CD4-positive, alpha-beta T cell treated with Interleukin-4 for 1 hour (primary cell): ENCODE data around the gene CSF3.

Experiments used
- DNase-seq, 2 donors: peaks; one replicate each; pipeline ENCODE4 v3.0.0-alpha.2; 2020 to 2022

Gene CSF3

GRCh38 chr17:40025991-40026815, 11.0 kb downstream of the CSF3 start:
- DNase-seq = peak; percentile 26 to 47

- DNase-seq = peak; percentile 74 to 76
Measured at GRCh38 chr17:40026816-40027613, 11.8 kb downstream of the CSF3 start.

DNA sequence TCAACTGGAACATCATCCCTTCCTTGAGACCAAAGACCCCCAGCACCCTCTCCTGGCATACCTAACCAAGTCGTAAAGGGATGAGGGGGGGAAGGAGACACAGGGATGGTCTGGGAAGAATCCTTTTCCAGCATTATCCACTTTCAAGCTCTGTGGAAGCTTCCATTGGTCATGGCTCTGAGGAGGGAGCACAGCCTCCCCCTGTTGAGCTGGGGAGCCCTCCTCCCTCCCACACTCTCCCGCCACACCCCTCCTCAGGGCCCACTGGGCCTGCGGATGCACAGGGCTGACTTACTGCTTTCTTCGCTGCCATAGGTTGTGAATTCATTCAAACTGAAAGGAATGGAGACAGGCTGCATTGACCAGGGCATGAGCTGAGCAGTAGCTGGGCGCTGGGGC, 12.4 kb downstream of the CSF3 start:
- DNase-seq = no peak

DNA sequence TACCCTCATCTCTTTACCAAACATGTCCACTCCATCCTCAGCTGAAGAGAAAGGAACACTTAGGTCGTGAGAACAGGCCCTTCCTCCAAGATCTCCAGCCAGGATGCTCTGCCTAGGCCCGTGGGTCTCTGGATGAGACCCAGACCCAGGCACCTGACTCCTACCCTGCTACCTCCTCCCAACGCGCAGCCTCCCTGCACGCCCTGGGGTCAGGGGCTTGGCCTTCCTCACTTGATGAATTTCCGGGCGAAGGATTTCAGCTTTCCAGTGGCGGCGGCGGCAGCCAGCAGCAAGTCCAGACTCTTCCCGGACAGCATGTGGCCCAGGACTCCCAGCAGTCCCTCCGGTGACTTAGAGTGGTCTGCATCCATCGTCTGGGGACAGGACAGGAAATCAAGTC, 13.4 kb downstream of the CSF3 start:
- DNase-seq = no peak

- no peak for DNase-seq
Measured at GRCh38 chr17:40031706-40032105, 16.5 kb downstream of the CSF3 start.

DNA sequence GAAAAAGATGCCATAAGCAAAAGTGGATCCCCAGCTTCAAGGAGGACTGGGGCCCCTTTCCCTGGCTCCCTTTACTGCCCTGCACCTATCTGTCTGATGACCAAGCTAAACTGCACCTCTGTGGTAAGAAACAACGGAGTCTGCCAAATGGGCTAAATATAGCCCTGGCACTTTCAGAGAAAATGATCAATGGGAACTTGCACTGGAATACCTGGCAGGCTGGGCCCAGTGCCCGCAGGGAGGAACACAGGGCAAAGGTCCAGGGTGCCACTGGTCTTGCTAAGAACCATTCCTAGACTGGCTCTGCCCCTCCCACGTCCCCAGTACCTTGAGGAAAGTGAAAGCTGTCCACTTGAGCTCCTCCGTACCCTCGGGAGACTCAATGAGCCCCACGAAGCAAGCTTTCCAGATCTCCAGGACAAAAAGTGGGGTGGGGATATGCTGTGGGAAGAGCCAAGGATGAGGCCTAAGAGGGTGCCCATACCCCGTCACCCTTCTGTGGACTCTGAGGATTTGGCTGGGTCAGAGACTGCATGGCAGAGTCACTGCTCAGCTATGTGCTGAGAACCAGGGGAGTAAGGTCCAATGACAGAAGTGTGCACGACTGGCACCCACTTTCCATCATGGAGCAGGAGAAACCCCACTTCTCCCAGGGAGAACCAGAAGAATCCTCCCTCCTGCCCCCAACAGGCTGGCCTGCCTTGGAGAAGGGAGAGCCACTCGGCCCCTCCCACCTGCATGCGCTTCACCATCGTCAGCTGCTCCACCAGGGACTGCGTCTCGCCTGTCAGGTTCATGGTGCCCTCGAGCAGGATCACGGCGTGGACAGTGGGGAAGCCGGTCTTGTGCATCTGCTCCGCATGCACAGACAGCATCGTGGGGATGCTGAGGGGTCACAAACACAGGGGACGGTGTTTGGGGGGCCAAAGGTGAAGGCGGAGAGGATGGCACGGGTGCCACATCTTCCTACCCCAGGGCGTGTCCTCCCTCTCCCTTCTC, 17.4 kb downstream of the CSF3 start:
- DNase-seq = no peak

GRCh38 chr17:40033339-40033738, 18.1 kb downstream of the CSF3 start:
- no peak for DNase-seq

DNA sequence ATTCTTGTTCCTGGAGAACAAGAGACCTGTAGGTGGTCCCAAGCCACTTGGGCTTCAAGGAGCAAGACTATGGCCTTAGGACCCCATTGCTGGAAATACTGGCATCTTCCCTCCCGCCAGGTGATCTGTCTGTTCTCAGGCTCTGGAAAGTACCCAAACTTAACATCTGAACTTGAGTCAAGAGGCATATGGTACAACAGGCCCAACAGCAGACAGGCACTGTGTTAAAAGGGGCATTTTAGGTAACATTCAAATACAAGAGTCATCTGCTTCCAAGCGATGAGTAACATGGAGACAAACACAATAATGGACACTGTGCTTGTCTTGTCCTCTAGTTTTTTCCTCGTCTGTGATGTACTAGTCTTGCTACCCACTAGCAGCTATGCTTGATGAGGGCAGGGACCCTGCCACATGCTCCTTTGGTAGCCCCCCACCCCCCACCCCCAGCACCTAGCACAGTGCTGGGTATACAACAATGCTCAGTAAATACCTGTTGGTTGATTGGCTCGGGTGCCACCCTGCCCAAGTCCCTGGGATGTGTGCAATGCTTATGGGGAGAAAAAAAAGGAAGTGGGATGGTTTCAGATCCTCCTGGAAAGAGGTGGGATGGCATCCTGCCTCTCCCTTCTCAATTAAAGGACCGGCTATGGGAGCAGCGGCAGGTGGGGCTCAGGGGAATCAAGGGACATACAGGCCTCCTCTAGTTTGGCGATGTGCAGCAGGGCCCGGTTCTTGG, 19.4 kb downstream of the CSF3 start:
- no peak for DNase-seq

GRCh38 chr17:40035162-40035559, 19.9 kb downstream of the CSF3 start:
- no peak for DNase-seq

GRCh38 chr17:40038882-40039513, 23.8 kb downstream of the CSF3 start:
- DNase-seq = no peak

DNA sequence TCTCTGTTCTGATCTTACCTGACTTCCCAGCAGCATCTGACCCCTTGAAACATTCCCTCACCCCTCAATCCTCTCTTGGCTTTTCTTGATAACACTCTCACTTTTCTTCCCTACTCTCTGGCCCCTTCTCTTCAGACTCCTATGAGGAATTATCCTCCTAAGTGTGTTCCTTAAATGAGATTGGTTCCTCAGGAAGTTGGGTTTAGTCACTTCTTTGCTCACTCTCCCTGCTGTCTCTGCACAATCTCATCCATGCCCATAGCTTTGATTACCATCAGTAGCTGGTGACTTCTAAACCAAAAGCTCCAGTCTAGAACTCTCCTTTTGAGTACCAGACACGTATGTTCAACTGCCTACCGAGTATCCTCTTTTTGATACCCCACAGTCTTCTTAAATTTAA, 26.0 kb downstream of the CSF3 start:
- DNase-seq = no peak

- no peak for DNase-seq
Measured at GRCh38 chr17:40056379-40057015, 41.3 kb downstream of the CSF3 start.

DNA sequence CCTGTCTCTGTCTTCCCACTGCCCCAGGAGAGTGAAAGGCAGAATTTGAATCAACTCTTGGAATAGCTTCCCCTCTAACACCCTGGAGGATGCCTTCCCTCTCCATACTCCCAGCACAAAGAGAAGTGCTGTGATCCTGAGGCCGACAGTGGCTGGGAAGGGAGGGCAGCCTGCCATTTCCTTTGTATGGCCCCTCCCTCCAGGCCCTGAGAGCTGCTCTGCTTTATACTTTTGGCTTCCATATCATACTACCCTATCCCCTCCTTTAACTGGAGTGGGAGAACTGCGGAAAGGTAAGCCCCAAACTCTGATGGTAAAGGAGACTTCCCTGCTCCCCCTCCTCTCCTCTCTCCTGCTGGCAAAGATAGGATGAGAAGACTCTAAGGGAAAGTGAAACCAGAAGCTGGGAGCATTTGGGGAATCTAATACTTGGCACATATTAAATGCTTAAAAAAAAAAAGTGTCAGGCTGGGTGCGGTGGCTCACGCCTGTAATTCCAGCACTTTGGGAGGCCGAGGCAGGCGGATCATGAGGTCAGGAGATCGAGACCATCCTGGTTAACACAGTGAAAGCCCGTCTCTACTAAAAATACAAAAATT, 43.0 kb downstream of the CSF3 start:
- DNase-seq = no peak

DNA sequence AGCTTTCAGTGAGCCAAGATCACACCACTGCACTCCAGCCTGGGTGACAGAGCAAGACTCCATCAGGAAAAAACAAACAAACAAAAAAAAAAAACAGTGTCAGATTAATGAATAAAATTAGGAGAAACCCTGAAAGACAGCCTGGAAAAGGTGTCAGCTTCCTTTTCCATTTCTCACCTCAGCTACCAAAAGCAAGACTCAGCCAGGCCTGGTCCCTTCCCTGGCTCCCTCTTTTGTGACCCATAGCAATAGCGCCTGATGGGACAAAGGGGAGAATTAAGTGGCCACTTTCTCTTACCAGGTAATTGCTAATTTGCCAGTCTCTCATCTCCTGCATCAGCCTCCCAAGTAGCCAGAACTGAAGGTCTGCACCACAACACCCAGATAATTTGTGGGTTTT, 43.6 kb downstream of the CSF3 start:
- DNase-seq = no peak

DNA sequence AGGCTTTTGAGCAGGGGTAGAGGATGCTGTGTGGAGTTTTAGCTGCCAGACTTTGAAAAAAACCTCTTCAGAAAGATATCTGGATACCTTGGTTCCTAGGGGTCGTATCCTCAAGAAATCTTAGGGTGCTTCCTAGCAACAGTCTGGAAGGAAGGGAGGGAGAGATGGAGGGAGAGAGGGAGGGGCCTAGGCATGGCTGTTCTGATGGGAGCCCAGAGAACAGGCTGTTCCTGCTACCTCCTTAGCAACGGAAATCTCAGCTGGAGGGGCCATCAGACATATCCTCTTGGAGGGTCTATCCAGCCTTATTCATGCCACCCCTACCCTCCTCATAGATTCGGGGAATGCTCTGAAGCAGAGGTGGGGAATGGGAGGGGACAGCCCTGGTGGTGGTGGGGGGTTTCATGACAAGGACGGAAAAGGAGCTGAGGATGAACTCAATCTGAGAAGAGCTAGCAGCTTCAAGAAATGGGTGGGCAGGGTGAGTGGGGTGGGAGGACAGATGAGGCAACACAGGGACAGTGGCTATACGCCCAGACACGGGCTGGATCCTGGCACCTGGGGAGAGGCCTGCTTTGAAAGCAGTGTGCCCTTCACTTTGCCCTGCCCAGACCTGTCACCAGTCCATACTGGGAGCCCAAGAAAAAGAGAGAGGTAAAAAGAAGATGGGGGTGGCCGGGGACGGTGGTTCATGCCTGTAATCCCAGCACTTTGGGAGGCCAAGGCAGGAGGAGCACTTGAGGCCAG, 44.7 kb downstream of the CSF3 start:
- no peak for DNase-seq

DNA sequence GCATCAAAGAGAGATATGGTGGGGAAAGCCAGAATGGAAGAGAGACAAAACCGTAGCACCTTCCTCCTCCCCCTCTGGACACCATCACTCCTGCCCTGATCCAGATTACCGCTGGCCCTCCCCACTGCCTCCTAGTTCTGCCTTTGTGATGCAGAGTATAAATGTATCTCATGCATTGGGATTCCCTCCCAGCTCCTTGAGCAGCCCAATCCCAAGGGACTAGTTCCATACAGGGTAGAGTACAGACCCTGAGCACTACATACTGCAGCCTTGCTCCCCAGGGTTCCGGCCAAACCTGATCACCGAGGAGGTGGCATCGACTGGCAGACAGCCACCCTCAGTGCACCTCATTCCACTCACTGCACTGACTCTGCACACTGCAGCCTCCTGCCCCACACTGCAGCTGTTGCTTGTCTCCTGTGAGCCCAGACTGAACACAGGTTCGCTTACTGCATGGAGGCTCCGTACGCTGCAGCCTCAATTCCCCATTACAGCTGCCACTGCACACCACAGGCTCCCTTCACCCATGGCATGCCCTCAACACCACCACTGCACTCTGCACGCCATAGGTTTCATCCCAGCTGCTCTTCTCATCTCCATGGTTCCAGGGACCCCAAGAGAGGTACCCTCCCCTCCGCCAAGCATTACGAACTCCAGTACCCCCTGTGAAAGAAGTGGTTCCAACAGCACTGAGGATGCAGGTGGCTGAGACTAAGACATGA, 45.8 kb downstream of the CSF3 start:
- DNase-seq = no peak

DNA sequence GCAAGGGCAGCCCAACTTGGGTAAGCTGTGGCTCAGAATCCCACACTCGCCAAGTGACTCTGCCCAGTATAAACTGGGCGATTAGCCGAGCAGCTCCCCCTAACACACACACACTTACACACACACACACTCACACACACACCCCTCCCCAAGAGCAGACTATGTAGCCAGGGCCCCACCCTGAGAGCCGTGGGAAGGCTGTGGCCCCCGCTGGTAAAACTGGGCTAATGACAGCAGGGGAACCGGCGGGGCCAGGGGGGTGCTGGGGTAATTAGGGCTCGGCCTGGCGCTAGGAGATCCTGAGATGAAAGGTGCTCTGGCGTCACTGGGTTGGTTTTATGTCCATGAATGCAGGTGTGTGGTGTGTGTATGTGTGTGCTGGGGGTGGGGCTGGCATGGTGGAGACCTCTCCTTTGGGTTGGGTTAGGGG, 46.4 kb downstream of the CSF3 start:
- no peak for DNase-seq

DNA sequence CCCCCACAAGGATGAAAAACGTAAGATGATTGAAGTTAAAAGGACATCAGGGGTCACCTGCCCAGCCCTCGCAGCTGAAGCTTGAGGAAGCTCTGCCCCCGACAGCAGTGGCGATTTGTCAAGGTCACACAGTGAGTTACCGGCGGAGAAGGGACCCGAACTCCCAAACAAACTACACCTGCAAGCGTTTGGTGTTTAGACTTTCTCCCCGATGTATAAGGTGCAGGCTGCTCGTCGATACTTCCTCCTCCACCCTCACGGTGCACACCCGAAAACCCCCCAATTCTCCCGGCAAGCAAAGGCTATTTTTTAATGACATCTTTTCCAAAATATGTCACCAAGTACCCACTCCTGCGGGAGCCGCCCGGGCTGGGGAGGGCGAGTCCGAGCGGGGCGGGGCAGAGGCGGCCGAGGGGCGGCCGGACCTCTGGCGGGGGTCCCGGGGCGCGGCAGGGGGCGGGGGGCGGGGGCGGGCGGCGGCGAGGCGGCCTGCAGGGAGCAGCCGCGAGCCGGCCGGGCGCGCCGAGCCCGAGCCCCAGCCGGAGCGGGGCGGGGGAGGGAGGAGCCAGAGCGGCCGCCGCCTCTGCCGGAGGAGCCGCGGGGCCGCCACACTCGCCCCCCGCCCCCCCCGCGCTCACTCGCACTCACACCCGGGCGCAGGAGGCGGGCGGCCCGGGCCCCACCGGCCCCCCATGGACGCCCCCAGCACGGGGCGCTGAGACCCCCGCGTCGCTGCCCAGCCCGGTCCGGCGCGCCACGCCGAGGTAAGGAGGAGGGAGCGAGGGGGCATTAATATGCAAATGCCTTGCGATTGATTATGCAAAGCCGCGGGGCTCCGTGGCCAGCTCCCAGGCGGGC, 47.3 kb downstream of the CSF3 start, which contains the start of gene THRA:
Gene THRA, plus strand, starts transcription at position 637 of the 858 bp plus-strand sequence. CDS start 11,524 bp downstream, outside the sequence.
- peak; percentile 60 to 71 for DNase-seq
